Esophagus muscularis mucosa (tissue), 4 donors: ENCODE measurements around the gene SYNJ2BP. TPM values are rescaled to one million over a fixed set of nuclear protein-coding genes. Genes with fewer than 3 reads are reported as not detected.
"Not testable (repeated sequence)": the region's sequence is repeated elsewhere in the genome, so short reads cannot be mapped to it uniquely, and the experiment has no call there.

ENCODE experiments used
- DNase-seq: peaks from one replicate; pipeline ENCODE4 v3.0.0-alpha.2; 2017; ENCODE audit errors: extremely low spot score
- H3K27ac ChIP-seq, 4 donors: fragments of 200-600 bp; sonication (generic); replicated peaks in 1 of 4; 1 replicate in 3 of 4; 2 replicates in 1 of 4; pipeline ENCODE4 v1.5.1; 2016 to 2019; ENCODE audit warnings: mild to moderate bottlenecking in 1 of 4
- H3K27me3 ChIP-seq, 4 donors: fragments of 200-600 bp; sonication (generic); one replicate each; pipeline versions ENCODE4 v1.5.1 to v1.6.0; 2016 to 2019
- H3K36me3 ChIP-seq, 4 donors: fragments of 200-600 bp; sonication (generic); one replicate each; pipeline ENCODE4 v1.5.1; 2016 to 2019
- H3K4me1 ChIP-seq, 4 donors: fragments of 200-600 bp; sonication (generic); one replicate each; pipeline ENCODE4 v1.5.1; 2016 to 2019
- H3K4me3 ChIP-seq, 4 donors: fragments of 200-600 bp; sonication (generic); 1 replicate in 2 of 4; 2 replicates in 2 of 4; pipeline ENCODE4 v1.5.1; 2016 to 2019; ENCODE audit warnings: mild to moderate bottlenecking in 4 of 4, moderate library complexity in 1 of 4
- H3K9me3 ChIP-seq, 4 donors: fragments of 200-600 bp; sonication (generic); 1 replicate in 3 of 4; 2 replicates in 1 of 4; pipeline ENCODE4 v1.5.1; 2016 to 2019
- CTCF ChIP-seq, 3 experiments: fragments of 200-600 bp in 2 of 3; fragments of 450-650 bp in 1 of 3; sonication (generic) in 2 of 3; IDR thresholded peaks; one replicate each; pipeline ENCODE4 v1.5.1; 2017 to 2019; ENCODE audit warnings: antibody characterized with exemption in 3 of 3, mild to moderate bottlenecking in 2 of 3, moderate library complexity in 1 of 3
- EP300 ChIP-seq: sonication (generic); formaldehyde crosslinking; IDR thresholded peaks from one replicate; pipeline ENCODE4 v1.6.1; 2017; ENCODE audit warnings: antibody characterized with exemption
- POLR2A ChIP-seq: fragments of 450-650 bp; IDR thresholded peaks from one replicate; pipeline ENCODE4 v1.6.1; 2017; ENCODE audit warnings: antibody characterized with exemption, moderate library complexity, mild to moderate bottlenecking, low read depth
- POLR2AphosphoS5 ChIP-seq, 2 donors: sonication (generic); formaldehyde crosslinking; IDR thresholded peaks; one replicate each; pipeline ENCODE4 v1.6.1; 2017; ENCODE audit warnings: antibody characterized with exemption in 2 of 2
- WGBS: methylation state at CpG from one replicate; pipeline ENCODE4 v1.1.5; 2018; 5-methylcytosine and 5-hydroxymethylcytosine counted together
- intact Hi-C: fragments of 100-400 bp; cut with DNase I; formaldehyde crosslinking; loops from one replicate; pipeline ENCODE4 v1.15.1; 2023
- total RNA-seq, 4 donors: library from RNA; depleted of rRNA; stranded (reverse); fragments of >200 nt; gene quantifications; one replicate each; pipeline versions ENCODE4 v1.1.0 to v1.2.1, GENCODE V29; 2016

Gene SYNJ2BP
- total RNA-seq, 4 donors from 2014 or later: 30.2 to 47.3 (median 40.0) TPM

DNA sequence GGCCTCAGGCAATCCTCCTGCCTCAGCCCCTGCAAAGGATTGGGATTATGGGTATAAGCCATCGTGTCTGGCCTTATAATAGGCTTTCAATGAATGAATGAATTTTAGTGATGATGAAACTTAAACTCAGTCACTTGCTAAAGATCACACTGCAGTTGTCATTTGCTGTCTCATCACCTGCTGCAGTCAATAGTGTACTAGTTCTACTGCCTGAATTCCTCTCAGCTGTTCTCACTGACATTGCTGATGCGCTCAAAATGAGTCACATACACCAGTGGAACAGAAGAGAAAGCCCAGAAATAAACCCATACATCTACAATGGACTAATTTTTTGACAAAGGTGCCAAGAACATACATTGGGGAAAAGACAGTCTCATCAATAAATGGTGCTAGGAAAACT lies 5.6 kb upstream of the SYNJ2BP start:
- no peak for DNase-seq
- intact Hi-C loops: no loop called here
- H3K9me3 ChIP-seq: no peaks in the 10 kb centered on the region
- no peak for TF ChIP-seq POLR2AphosphoS5 (IDR thresholded peaks at IDR 0.05)
- TF ChIP-seq EP300: no peak
- TF ChIP-seq CTCF (IDR thresholded peaks at IDR 0.05): no peak
- no peak for TF ChIP-seq POLR2A
- 83% methylated on average over 2 of the region's 2 CpGs for WGBS
- no peak overlapping the region for H3K27ac ChIP-seq
- no peaks in the 10 kb centered on the region for H3K4me1 ChIP-seq
- H3K4me3 ChIP-seq: no peak overlapping the region
- no peaks in the 10 kb centered on the region for H3K36me3 ChIP-seq
- no peaks in the 10 kb centered on the region for H3K27me3 ChIP-seq

DNA sequence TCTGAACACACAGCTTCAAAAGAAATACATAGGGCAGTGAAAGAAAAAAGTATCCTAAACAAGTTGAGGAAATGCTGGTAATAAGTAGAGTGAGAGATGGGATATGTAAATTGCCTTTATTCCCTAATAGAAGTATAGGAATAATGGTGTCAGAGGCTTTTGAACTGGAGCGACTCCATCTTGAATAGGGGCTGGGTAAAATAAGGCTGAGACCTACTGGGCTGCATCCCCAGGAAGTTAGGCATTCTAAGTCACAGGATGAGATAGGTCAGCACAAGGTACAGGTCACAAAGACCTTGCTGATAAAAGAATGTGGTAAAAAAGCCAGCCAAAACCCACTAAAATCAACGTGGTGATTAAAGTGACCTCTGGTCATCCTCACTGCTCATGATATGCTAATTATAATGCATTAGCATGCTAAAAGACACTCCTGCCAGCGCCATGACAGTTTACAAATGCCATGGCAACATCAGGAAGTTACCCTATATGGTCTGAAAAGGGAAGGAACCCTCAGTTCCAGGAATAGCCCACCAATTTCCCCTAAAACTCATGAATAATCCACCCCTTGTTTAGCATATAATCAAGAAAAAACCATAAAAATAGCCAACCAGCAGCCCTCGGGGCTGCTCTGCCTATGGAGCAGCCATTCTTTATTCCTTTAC lies 2.5 kb upstream of the SYNJ2BP start:
- 63% methylated on average over 4 of the region's 4 CpGs for WGBS
- H3K36me3 ChIP-seq, H3K27ac ChIP-seq, H3K27me3 ChIP-seq, H3K9me3 ChIP-seq, H3K4me3 ChIP-seq, DNase-seq, intact Hi-C loops: not testable (repeated sequence)
- peaks cover 0 to 26% (median 23%) of the 10 kb centered on the region in 4 donors for H3K4me1 ChIP-seq

- Histone ChIP-seq H3K27me3 (no peaks in the 10 kb centered on the region), H3K9me3 (no peaks in the 10 kb centered on the region), H3K36me3 (peaks cover 0 to 6% (median 3%) of the 10 kb centered on the region in 4 donors), H3K4me1 (peaks cover 3 to 26% (median 26%) of the 10 kb centered on the region in 4 donors), H3K4me3 (peak overlapping the region; percentile 75 to 79 (median 77)), H3K27ac (peak overlapping the region; percentile 42 to 67 (median 63))
- DNase-seq: no peak
- WGBS: 5% methylated on average over 9 of the region's 9 CpGs
- TF ChIP-seq EP300: no peak
- TF ChIP-seq POLR2AphosphoS5 (IDR thresholded peaks at IDR 0.05): no peak
- no peak for TF ChIP-seq POLR2A
- no peak for TF ChIP-seq CTCF (IDR thresholded peaks at IDR 0.05)
- intact Hi-C loops: no loop called here
Measured at GRCh38 chr14:70416338-70416724, 559 bp downstream of the SYNJ2BP start.

DNA sequence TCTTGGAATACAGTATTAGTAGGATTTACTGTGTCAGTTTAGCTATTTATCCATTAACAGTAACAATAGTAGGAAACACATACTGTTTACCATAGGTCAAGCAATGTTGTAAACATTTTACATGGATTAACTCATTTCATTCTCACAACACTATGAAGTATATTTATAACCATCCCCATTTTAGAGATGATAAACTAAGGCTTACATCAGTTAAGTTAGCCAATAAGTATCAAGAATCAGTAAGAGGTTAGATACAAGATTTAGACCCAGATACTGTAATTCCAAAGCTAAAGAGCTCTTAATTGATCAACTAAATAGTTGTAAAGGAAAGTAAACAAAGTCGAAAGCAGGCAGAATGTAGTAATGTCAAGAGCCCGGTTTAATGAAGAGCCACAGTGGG lies 1.1 kb downstream of the SYNJ2BP start:
- intact Hi-C loops: no loop called here
- H3K27me3 ChIP-seq: no peaks in the 10 kb centered on the region
- H3K4me3 ChIP-seq: peak overlapping the region; percentile 75 to 79 (median 77)
- peaks cover 3 to 26% (median 26%) of the 10 kb centered on the region in 4 donors for H3K4me1 ChIP-seq
- DNase-seq: no peak
- H3K27ac ChIP-seq: no peak overlapping the region
- no peaks in the 10 kb centered on the region for H3K9me3 ChIP-seq
- WGBS: 57% methylated on average over 2 of the region's 2 CpGs
- no peak for TF ChIP-seq CTCF (IDR thresholded peaks at IDR 0.05)
- no peak for TF ChIP-seq EP300
- TF ChIP-seq POLR2AphosphoS5 (IDR thresholded peaks at IDR 0.05): no peak
- TF ChIP-seq POLR2A: no peak
- peaks cover 0 to 6% (median 3%) of the 10 kb centered on the region in 4 donors for H3K36me3 ChIP-seq

GRCh38 chr14:70407621-70408020 lies 9.3 kb downstream of the SYNJ2BP start:
- no peak for DNase-seq
- no peak overlapping the region for H3K27ac ChIP-seq
- H3K4me3 ChIP-seq: no peak overlapping the region
- TF ChIP-seq POLR2A (no peak), CTCF (IDR thresholded peaks at IDR 0.05) (no peak), EP300 (no peak), POLR2AphosphoS5 (IDR thresholded peaks at IDR 0.05) (no peak)
- H3K27me3 ChIP-seq: no peaks in the 10 kb centered on the region
- intact Hi-C loops: no loop called here
- H3K9me3 ChIP-seq: no peaks in the 10 kb centered on the region
- H3K36me3 ChIP-seq: peaks cover 0 to 18% (median 2%) of the 10 kb centered on the region in 4 donors
- H3K4me1 ChIP-seq: peaks cover 0 to 3% (median 1%) of the 10 kb centered on the region in 4 donors
- WGBS: 95% methylated on average over 4 of the region's 4 CpGs

GRCh38 chr14:70406216-70406615 lies 10.7 kb downstream of the SYNJ2BP start:
- H3K27me3 ChIP-seq, DNase-seq, H3K4me3 ChIP-seq, H3K27ac ChIP-seq, H3K9me3 ChIP-seq, intact Hi-C loops, H3K4me1 ChIP-seq: not testable (repeated sequence)
- peaks cover 0 to 18% (median 6%) of the 10 kb centered on the region in 4 donors for H3K36me3 ChIP-seq
- 92% methylated on average over 4 of the region's 4 CpGs for WGBS

DNA sequence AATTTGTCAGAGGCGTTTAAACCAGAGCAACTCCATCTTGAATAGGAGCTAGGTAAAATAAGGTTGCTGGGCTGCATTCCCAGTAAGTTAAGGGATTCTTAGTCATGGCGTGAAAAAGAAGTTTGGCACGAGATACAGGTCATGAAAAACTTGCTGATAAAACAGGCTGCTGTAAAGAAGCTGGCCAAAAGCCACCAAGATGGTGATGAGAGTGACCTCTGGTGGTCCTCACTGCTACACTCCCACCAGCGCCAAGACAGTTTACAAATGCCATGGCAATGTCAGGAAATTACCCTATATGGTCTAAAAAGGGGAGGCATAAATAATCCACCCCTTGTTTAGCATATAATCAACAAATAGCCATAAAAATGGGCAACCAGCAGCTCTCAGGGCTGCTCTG lies 13.6 kb downstream of the SYNJ2BP start:
- DNase-seq, H3K4me3 ChIP-seq, H3K27ac ChIP-seq, intact Hi-C loops, H3K9me3 ChIP-seq, H3K4me1 ChIP-seq, H3K27me3 ChIP-seq: not testable (repeated sequence)
- peaks cover 0 to 12% (median 11%) of the 10 kb centered on the region in 4 donors for H3K36me3 ChIP-seq
- 72% methylated on average over 4 of the region's 4 CpGs for WGBS
